Prostate gland (tissue), 2 donors: ENCODE data around the gene TMEM62.

Source experiments
- POLR2A ChIP-seq: fragments of 450-650 bp; IDR thresholded peaks from one replicate; pipeline ENCODE4 v1.6.1; 2016; ENCODE audit warnings: antibody characterized with exemption, mild to moderate bottlenecking
- POLR2AphosphoS5 ChIP-seq: sonication (generic); formaldehyde crosslinking; IDR thresholded peaks from one replicate; pipeline ENCODE4 v1.6.1; 2017; ENCODE audit warnings: antibody characterized with exemption
- TF ChIP-seq, protein P1 (sequence below), 4 experiments: fragments of 200-600 bp in 2 of 4; fragments of 450-650 bp in 2 of 4; sonication (generic) in 2 of 4; IDR thresholded peaks; 1 replicate in 3 of 4; 2 replicates in 1 of 4; pipeline ENCODE4 v1.5.1; 2016 to 2019; ENCODE audit warnings: antibody characterized with exemption in 4 of 4, mild to moderate bottlenecking in 2 of 4, moderate library complexity in 2 of 4

DNA sequence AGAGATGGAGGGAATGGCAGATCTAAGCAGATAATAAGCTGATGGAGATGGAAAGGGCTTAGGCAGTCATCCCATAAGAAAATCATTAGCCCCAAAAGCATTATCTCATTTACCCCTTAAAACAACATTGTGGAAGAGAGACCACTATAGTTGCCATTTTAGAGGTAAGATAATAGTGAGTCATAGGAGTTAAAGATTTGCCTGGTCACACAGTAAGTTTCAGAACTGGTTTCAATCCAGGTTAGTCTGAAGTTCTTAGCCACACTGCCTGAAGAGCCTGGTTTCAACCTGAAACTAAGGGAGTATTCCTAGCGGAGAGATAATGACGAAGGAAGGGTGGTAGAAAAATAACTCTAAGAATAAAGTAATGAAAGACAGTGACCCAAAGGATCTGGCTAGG is 14.6 kb upstream of the TMEM62 start:
- TF ChIP-seq, protein P1, sequence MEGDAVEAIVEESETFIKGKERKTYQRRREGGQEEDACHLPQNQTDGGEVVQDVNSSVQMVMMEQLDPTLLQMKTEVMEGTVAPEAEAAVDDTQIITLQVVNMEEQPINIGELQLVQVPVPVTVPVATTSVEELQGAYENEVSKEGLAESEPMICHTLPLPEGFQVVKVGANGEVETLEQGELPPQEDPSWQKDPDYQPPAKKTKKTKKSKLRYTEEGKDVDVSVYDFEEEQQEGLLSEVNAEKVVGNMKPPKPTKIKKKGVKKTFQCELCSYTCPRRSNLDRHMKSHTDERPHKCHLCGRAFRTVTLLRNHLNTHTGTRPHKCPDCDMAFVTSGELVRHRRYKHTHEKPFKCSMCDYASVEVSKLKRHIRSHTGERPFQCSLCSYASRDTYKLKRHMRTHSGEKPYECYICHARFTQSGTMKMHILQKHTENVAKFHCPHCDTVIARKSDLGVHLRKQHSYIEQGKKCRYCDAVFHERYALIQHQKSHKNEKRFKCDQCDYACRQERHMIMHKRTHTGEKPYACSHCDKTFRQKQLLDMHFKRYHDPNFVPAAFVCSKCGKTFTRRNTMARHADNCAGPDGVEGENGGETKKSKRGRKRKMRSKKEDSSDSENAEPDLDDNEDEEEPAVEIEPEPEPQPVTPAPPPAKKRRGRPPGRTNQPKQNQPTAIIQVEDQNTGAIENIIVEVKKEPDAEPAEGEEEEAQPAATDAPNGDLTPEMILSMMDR (IDR thresholded peaks at IDR 0.05), result no peak
- TF ChIP-seq POLR2A (no peak), POLR2AphosphoS5 (no peak)
